Renal cortical epithelial cell (primary cell): Measurements from ENCODE around the gene CENPX. TPM values are rescaled to one million over a fixed set of nuclear protein-coding genes. Genes with fewer than 3 reads are reported as not detected.
A peak's percentile ranks its signal among the peaks of the same experiment; 100 is the strongest.
"Not testable (repeated sequence)": the region's sequence is repeated elsewhere in the genome, so short reads cannot be mapped to it uniquely, and the experiment has no call there.

Source experiments
- DNase-seq: peaks from one replicate; pipeline ENCODE4 v3.0.0-alpha.2; 2011; ENCODE audit warnings: low read depth
- total RNA-seq: library from RNA; depleted of rRNA; stranded (reverse); fragments of >200 nt; gene quantifications from 2 replicates; pipeline ENCODE4 v1.2.3, GENCODE V29; 2014

CENPX gene
- total RNA-seq, 1 donor from 2014 or later, result 13.6 TPM

GRCh38 chr17:82039695-82040299, 17.1 kb upstream of the CENPX start:
- DNase-seq, result no peak

GRCh38 chr17:82038796-82039409, 16.2 kb upstream of the CENPX start:
- DNase-seq, result not testable (repeated sequence)

GRCh38 chr17:82037889-82038195, 15.2 kb upstream of the CENPX start:
- DNase-seq, result no peak

GRCh38 chr17:82037092-82037888, 14.6 kb upstream of the CENPX start, which contains the start of gene DCXR:
DCXR (minus strand) TSS chr17:82037697; CDS start chr17:82037682, 15 bp downstream.
- DNase-seq, result peak; percentile 83

DNA sequence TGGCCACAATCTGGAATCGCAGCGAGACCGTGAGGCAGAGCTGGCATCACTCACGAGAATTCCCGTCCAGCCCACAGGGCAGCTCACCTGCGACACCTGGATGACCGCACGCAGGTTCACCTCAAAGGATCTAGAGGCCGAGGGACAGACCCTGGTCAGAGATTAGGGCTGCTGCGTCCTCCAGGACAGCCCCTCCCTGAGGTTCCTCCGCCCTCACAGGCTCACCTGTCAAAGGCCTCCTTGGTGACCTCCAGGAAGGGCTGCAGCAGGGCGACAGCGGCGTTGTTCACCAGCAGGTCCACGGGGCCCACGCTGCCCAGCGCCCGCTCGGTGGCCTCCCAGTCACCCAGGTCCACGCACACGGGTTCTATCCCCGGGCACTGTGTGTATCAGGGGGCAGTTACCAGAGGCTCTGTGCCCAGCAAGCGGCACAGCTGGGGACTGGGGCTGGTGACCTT, 14.0 kb upstream of the CENPX start:
- DNase-seq, result no peak

GRCh38 chr17:82035956-82036633, 13.4 kb upstream of the CENPX start:
- no peak for DNase-seq

- no peak for DNase-seq
These were observed 12.8 kb upstream of the CENPX start for GRCh38 chr17:82035488-82035887.

DNA sequence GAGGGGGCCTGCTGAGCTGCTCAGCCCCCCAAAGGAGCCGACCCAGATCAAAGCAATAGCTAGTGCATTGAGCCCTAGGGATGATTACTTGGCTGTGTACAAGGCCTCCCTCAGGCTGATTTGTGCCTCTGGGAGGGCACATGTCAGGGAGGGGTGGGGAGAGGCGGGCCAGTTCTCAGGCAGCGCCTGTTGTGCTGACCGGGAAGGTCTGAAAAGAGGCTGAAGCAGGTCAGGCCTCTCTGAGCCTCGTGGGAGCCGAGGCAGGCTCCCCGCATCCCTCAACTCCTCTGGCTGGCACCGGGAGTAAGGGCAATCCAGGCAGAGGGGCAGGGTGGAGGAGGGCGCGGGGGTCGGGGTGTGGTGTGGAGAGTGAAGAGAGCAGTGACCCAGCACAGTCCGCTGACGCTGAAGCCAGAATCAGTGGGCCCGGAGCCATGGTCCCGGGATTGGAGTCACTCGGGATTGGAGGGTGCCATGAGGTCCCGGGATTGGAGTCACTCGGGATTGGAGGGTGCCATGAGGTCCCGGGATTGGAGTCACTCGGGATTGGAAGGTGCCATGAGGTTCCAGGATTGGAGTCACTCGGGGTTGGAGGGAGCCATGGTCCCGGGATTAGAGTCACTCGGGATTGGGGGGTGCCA, 11.8 kb upstream of the CENPX start:
- DNase-seq, result no peak

GRCh38 chr17:82033359-82034085, 10.8 kb upstream of the CENPX start:
- no peak for DNase-seq

DNA sequence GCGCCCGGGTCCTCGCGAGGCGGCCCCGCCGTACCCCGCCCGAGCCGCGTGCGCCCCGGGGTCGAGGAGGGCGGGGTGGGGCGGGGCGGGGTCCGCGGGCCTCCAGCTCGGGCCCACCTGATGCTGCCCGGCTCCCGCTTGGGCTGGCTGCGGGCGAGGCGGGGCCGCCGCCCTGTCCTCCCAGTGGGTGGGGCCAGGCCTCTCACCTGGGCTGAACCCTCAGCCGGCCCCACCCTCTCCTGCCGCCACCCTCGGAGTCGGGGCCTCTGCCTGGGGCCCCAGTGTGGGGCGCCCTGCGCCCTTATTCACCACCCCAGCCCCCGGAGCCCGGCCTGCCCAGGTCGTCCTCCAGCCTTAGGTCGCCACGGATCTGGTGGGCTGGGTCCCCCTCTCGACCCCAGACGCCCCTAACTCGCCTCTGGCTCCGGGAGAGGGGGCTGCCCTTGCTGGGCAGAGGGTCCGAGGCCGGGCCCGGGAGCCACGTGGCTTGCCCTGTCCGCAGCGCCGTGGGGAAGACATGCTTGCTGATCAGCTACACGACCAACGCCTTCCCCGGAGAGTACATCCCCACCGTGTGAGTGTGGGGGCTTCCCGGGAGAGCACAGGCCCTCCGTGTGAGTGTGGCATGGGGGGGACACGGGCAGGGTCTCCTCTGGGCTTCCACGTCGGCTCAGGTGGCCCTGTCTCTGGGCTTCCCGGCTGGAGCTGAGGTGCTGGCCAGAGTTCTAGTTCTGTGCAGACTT, 9.4 kb upstream of the CENPX start:
- DNase-seq, result no peak

- DNase-seq, result no peak
These were observed 8.7 kb upstream of the CENPX start, which contains the start of gene RAC3 for GRCh38 chr17:82031303-82031884. RAC3 (plus strand) TSS chr17:82031678; CDS start chr17:82031762, 84 bp downstream.

GRCh38 chr17:82030470-82031302, 8.0 kb upstream of the CENPX start:
- peak; percentile 57 for DNase-seq

- no peak for DNase-seq
These were observed 7.4 kb upstream of the CENPX start for GRCh38 chr17:82029990-82030469.

- no peak for DNase-seq
These were observed 6.7 kb upstream of the CENPX start for GRCh38 chr17:82029391-82029790.

DNA sequence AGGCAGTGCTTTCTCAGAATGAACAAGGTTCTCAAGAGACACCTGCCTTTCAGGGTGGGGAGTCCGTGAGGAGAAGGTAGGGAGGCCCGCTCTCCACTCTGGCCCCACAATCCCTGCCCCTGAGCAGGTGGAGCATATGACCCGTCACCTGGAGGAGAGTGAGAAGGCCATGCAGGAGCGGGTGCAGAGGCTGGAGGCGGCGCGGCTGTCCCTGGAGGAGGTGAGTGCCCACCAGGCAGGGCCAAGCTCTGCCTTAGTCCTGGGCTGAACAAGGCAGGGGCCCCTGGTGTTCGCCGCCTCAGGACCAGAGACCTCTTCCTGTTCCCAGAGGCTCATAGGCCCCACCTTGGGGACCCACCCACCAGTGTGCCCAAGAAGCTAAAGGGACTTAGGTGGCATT, 6.3 kb upstream of the CENPX start:
- no peak for DNase-seq

- no peak for DNase-seq
These were observed 5.6 kb upstream of the CENPX start for GRCh38 chr17:82028246-82028645.

GRCh38 chr17:82025401-82026107, 2.9 kb upstream of the CENPX start:
- no peak for DNase-seq

- DNase-seq, result no peak
These were observed 2.2 kb upstream of the CENPX start for GRCh38 chr17:82024859-82025258.
